Measurements from ENCODE around the gene C1QTNF6. TPM values are rescaled to one million over a fixed set of nuclear protein-coding genes. Genes with fewer than 3 reads are reported as not detected.

C1QTNF6 gene
- total RNA-seq, 1 donor from 2014 or later = 23.2 TPM

- Mint-ChIP-seq H3K36me3 (no peaks in the 10 kb centered on the region), H3K4me3 (no peak overlapping the region), H3K9me3 (no peaks in the 10 kb centered on the region), H3K27ac (no peak overlapping the region), H3K27me3 (peaks cover 6% of the 10 kb centered on the region), H3K4me1 (ENCODE audit: unreplicated experiment) (peaks cover 5% of the 10 kb centered on the region)
- no peak for DNase-seq (ENCODE audit: extremely low spot score, unreplicated experiment)
- TF ChIP-seq CTCF (conservative IDR thresholded peaks at IDR 0.05) = no peak
Observed at GRCh38 chr22:37206118-37206840, 18.2 kb upstream of the C1QTNF6 start.

GRCh38 chr22:37205046-37205445, 17.0 kb upstream of the C1QTNF6 start:
- no peak for TF ChIP-seq CTCF (conservative IDR thresholded peaks at IDR 0.05)
- H3K9me3 Mint-ChIP-seq = no peaks in the 10 kb centered on the region
- H3K36me3 Mint-ChIP-seq = no peaks in the 10 kb centered on the region
- no peak overlapping the region for H3K4me3 Mint-ChIP-seq
- H3K4me1 Mint-ChIP-seq (ENCODE audit: unreplicated experiment) = no peaks in the 10 kb centered on the region
- H3K27me3 Mint-ChIP-seq = no peaks in the 10 kb centered on the region
- H3K27ac Mint-ChIP-seq = no peak overlapping the region
- no peak for DNase-seq (ENCODE audit: extremely low spot score, unreplicated experiment)

GRCh38 chr22:37204045-37204655, 16.1 kb upstream of the C1QTNF6 start:
- no peak for DNase-seq (ENCODE audit: extremely low spot score, unreplicated experiment)
- Mint-ChIP-seq H3K9me3 (no peaks in the 10 kb centered on the region), H3K4me1 (ENCODE audit: unreplicated experiment) (no peaks in the 10 kb centered on the region), H3K36me3 (no peaks in the 10 kb centered on the region), H3K27ac (no peak overlapping the region), H3K27me3 (no peaks in the 10 kb centered on the region), H3K4me3 (no peak overlapping the region)
- no peak for TF ChIP-seq CTCF (conservative IDR thresholded peaks at IDR 0.05)

GRCh38 chr22:37203354-37204044, 15.5 kb upstream of the C1QTNF6 start:
- Mint-ChIP-seq H3K4me3 (no peak overlapping the region), H3K36me3 (no peaks in the 10 kb centered on the region), H3K27me3 (no peaks in the 10 kb centered on the region), H3K27ac (no peak overlapping the region), H3K9me3 (no peaks in the 10 kb centered on the region), H3K4me1 (ENCODE audit: unreplicated experiment) (no peaks in the 10 kb centered on the region)
- no peak for TF ChIP-seq CTCF (conservative IDR thresholded peaks at IDR 0.05)
- no peak for DNase-seq (ENCODE audit: extremely low spot score, unreplicated experiment)

GRCh38 chr22:37202716-37203115, 14.7 kb upstream of the C1QTNF6 start:
- TF ChIP-seq CTCF (conservative IDR thresholded peaks at IDR 0.05) = no peak
- Mint-ChIP-seq H3K27me3 (no peaks in the 10 kb centered on the region), H3K4me1 (ENCODE audit: unreplicated experiment) (peaks cover 6% of the 10 kb centered on the region), H3K9me3 (no peaks in the 10 kb centered on the region), H3K4me3 (no peak overlapping the region), H3K36me3 (no peaks in the 10 kb centered on the region), H3K27ac (no peak overlapping the region)
- DNase-seq (ENCODE audit: extremely low spot score, unreplicated experiment) = no peak

Data from type B pancreatic cell (in vitro differentiated cells).